ENCODE data around the gene KLF9.

KLF9 gene

GRCh38 chr9:70413799-70414775 is at the start of gene KLF9:
Gene KLF9, minus strand, starts transcription at chr9:70414657. Its CDS starts 1,294 bp downstream, at chr9:70413363.
- Mint-ChIP-seq H3K27ac (peak within 1 kb of the TSS; percentile 30 to 99 (median 43)), H3K9me3 (no peaks in the 10 kb centered on the region), H3K36me3 (ENCODE audit: low read depth) (no peaks in the 10 kb centered on the region), H3K4me3 (peak within 1 kb of the TSS; percentile 97 to 98 (median 97)), H3K4me1 (peaks cover 42% of the 10 kb centered on the region), H3K27me3 (ENCODE audit: low read depth) (peaks cover 42% of the 10 kb centered on the region)
- no peak for TF ChIP-seq CTCF (IDR thresholded peaks at IDR 0.05; ENCODE audit: unreplicated experiment in 3 of 3)

GRCh38 chr9:70463877-70464276 is 49.4 kb upstream of the KLF9 start:
- H3K4me3 Mint-ChIP-seq, result no peak overlapping the region
- TF ChIP-seq CTCF (IDR thresholded peaks at IDR 0.05; ENCODE audit: unreplicated experiment in 3 of 3), result no peak
- H3K36me3 Mint-ChIP-seq (ENCODE audit: low read depth), result no peaks in the 10 kb centered on the region
- H3K9me3 Mint-ChIP-seq, result peaks cover 2% of the 10 kb centered on the region
- H3K4me1 Mint-ChIP-seq, result no peaks in the 10 kb centered on the region
- no peak overlapping the region for H3K27ac Mint-ChIP-seq
- H3K27me3 Mint-ChIP-seq (ENCODE audit: low read depth), result peaks cover 13% of the 10 kb centered on the region

GRCh38 chr9:70462300-70462699 is 47.8 kb upstream of the KLF9 start:
- Mint-ChIP-seq H3K9me3 (peaks cover 2% of the 10 kb centered on the region), H3K36me3 (ENCODE audit: low read depth) (no peaks in the 10 kb centered on the region), H3K27me3 (ENCODE audit: low read depth) (peaks cover 10% of the 10 kb centered on the region), H3K4me3 (no peak overlapping the region), H3K4me1 (no peaks in the 10 kb centered on the region), H3K27ac (no peak overlapping the region)
- no peak for TF ChIP-seq CTCF (IDR thresholded peaks at IDR 0.05; ENCODE audit: unreplicated experiment in 3 of 3)

GRCh38 chr9:70457235-70457634 is 42.8 kb upstream of the KLF9 start:
- Mint-ChIP-seq H3K27me3 (ENCODE audit: low read depth) (no peaks in the 10 kb centered on the region), H3K9me3 (peaks cover 2% of the 10 kb centered on the region), H3K36me3 (ENCODE audit: low read depth) (no peaks in the 10 kb centered on the region), H3K4me3 (no peak overlapping the region), H3K4me1 (no peaks in the 10 kb centered on the region), H3K27ac (no peak overlapping the region)
- TF ChIP-seq CTCF (IDR thresholded peaks at IDR 0.05; ENCODE audit: unreplicated experiment in 3 of 3), result no peak

- Mint-ChIP-seq H3K9me3 (peaks cover 2% of the 10 kb centered on the region), H3K4me1 (no peaks in the 10 kb centered on the region), H3K36me3 (ENCODE audit: low read depth) (no peaks in the 10 kb centered on the region), H3K27me3 (ENCODE audit: low read depth) (no peaks in the 10 kb centered on the region), H3K4me3 (no peak overlapping the region), H3K27ac (no peak overlapping the region)
- no peak for TF ChIP-seq CTCF (IDR thresholded peaks at IDR 0.05; ENCODE audit: unreplicated experiment in 3 of 3)
Measured at GRCh38 chr9:70455993-70456704, 41.7 kb upstream of the KLF9 start.

Data from nephron (organoid).